AG10803 (cell line): ENCODE data around the gene NTMT1.

Experiments
- DNase-seq: peaks from one replicate; pipeline ENCODE4 v3.0.0; 2010; ENCODE audit warnings: low read depth
- H3K4me3 ChIP-seq: 2 replicates; pipeline ENCODE4 v1.5.1; 2011; ENCODE audit warnings: mild to moderate bottlenecking, low read length, control low read depth
- CTCF ChIP-seq: conservative IDR thresholded peaks from 2 replicates; pipeline ENCODE4 v1.5.1; 2011; ENCODE audit warnings: mild to moderate bottlenecking, low read length, control low read depth, inconsistent platforms

NTMT1 gene

DNA sequence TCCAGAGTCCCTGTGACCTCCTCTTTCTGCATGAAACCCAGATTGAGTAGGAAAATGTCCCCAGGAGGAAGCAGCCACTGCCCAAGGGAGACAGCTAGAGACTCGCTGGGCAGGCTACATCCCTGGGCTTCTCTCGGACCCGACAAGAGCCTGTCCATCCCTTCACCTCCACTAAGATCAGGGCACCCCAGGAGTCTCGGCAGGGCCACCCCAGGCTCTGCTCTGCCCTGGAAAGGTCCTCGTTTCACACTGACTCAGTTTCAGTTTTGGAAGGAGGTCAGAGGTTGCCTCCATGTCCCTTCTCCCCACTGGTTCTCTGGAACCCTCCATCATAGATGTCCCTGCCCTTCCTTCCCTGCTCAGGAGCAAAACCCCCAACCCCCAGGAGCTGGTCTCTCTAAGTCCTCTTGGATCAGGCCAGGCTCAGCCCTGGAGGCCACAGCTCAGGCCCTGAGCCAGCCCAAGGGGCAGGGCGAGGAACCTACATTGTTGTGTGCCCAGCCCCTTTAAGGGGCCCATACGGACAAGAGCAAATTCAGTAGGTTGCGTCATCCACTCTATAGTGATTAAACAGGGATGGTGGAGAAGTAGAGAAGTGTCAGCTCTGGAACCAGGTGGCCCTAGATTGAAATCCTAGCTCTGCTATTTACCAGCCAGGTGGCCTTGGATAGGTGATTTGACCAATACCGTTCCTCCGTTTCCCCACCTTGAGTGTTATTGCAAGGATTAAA lies 42.5 kb upstream of the NTMT1 start:
- DNase-seq: peak; percentile 51
- H3K4me3 ChIP-seq: no peak overlapping the region
- no peak for TF ChIP-seq CTCF

- no peak overlapping the region for H3K4me3 ChIP-seq
- no peak for TF ChIP-seq CTCF
- DNase-seq: peak; percentile 84
Measured at GRCh38 chr9:129584136-129584535, 41.8 kb upstream of the NTMT1 start.

- DNase-seq: no peak
- H3K4me3 ChIP-seq: no peak overlapping the region
- TF ChIP-seq CTCF: no peak
Measured at GRCh38 chr9:129585352-129585751, 40.6 kb upstream of the NTMT1 start.

DNA sequence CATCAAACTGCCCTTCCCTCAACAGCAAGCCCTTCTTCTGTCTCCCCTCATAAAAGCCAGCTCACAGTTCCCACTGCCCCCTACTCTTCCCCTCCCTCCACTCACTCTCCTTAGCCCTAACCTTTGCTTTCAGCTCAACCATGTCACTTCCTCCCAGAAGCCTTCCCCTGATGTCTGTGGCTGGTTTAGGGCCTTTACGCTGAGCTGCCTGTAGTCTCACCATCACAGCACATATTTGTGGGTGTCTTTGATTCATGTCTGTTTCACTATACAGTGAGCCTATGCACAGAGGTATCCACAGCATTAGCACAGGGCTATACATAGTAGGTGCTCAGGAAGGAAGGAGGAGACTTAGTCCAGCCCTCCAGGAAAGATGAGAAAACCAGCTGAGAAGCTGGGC lies 39.7 kb upstream of the NTMT1 start:
- DNase-seq: no peak
- H3K4me3 ChIP-seq: no peak overlapping the region
- no peak for TF ChIP-seq CTCF

GRCh38 chr9:129586685-129587084 lies 39.3 kb upstream of the NTMT1 start:
- no peak for TF ChIP-seq CTCF
- H3K4me3 ChIP-seq: no peak overlapping the region
- DNase-seq: peak; percentile 50

- no peak for DNase-seq
- no peak for TF ChIP-seq CTCF
- no peak overlapping the region for H3K4me3 ChIP-seq
Measured at GRCh38 chr9:129587487-129588262, 38.3 kb upstream of the NTMT1 start.

GRCh38 chr9:129590466-129590865 lies 35.5 kb upstream of the NTMT1 start:
- TF ChIP-seq CTCF: no peak
- H3K4me3 ChIP-seq: no peak overlapping the region
- no peak for DNase-seq
